GM23338 (cell line): ENCODE measurements around the gene LENG9. TPM values are rescaled to one million over a fixed set of nuclear protein-coding genes. Genes with fewer than 3 reads are reported as not detected.

Experiments used
- ATAC-seq: fragments of 200-7000 bp; cut with Tn5 transposase; 3 replicates; pipeline ENCODE4 v1.9.1; 2020
- DNase-seq: peaks from one replicate; pipeline ENCODE4 v3.0.0-alpha.2; 2015; ENCODE audit warnings: low spot score
- H2AFZ ChIP-seq: fragments of 200-600 bp; sonication (generic); 2 replicates; pipeline ENCODE4 v1.8.0; 2016; ENCODE audit warnings: antibody characterized with exemption, mild to moderate bottlenecking, moderate library complexity
- H3F3A ChIP-seq: fragments of 200-600 bp; sonication (generic); replicated peaks from 2 replicates; pipeline ENCODE4 v1.8.0; 2017; ENCODE audit warnings: antibody characterized with exemption, mixed run types, low read depth
- H3K27ac ChIP-seq: fragments of 200-600 bp; sonication (generic); 2 replicates; pipeline ENCODE4 v1.6.1; 2016; ENCODE audit warnings: low read depth
- H3K27me3 ChIP-seq: fragments of 200-600 bp; sonication (generic); 2 replicates; pipeline ENCODE4 v1.8.0; 2016; ENCODE audit warnings: mild to moderate bottlenecking, mixed run types, moderate library complexity; ENCODE audit not compliant: insufficient read depth
- H3K36me3 ChIP-seq: fragments of 200-600 bp; sonication (generic); 2 replicates; pipeline ENCODE4 v1.8.0; 2016; ENCODE audit warnings: mild to moderate bottlenecking; ENCODE audit not compliant: insufficient read depth
- H3K4me1 ChIP-seq: fragments of 200-600 bp; sonication (generic); 2 replicates; pipeline ENCODE4 v1.8.0; 2016; ENCODE audit warnings: mild to moderate bottlenecking, moderate library complexity; ENCODE audit not compliant: insufficient read depth
- H3K4me2 ChIP-seq: fragments of 200-600 bp; sonication (generic); 2 replicates; pipeline ENCODE4 v1.7.1; 2017; ENCODE audit warnings: mixed run types
- H3K4me3 ChIP-seq: fragments of 200-600 bp; sonication (generic); 2 replicates; pipeline ENCODE4 v1.6.1; 2016; ENCODE audit warnings: mixed run types
- H3K79me2 ChIP-seq: fragments of 200-600 bp; sonication (generic); replicated peaks from 2 replicates; pipeline ENCODE4 v1.8.0; 2017; ENCODE audit warnings: mild to moderate bottlenecking; ENCODE audit not compliant: insufficient read depth
- H3K9me2 ChIP-seq: fragments of 200-600 bp; sonication (generic); 2 replicates; pipeline ENCODE4 v1.8.0; 2017; ENCODE audit not compliant: insufficient read depth
- H4K20me1 ChIP-seq: fragments of 200-600 bp; sonication (generic); replicated peaks from 2 replicates; pipeline ENCODE4 v1.8.0; 2017; ENCODE audit warnings: mild to moderate bottlenecking; ENCODE audit not compliant: insufficient read depth
- H3K27ac Mint-ChIP-seq: 2 replicates; pipeline ENCODE4 v1.8.0; 2020; ENCODE audit warnings: inconsistent platforms, mild to moderate bottlenecking, moderate library complexity, mixed read lengths
- H3K27me3 Mint-ChIP-seq: 3 replicates; pipeline ENCODE4 v1.8.0; 2022; ENCODE audit warnings: low read depth, mild to moderate bottlenecking, moderate library complexity, mixed read lengths, inconsistent platforms; ENCODE audit not compliant: insufficient read depth, poor library complexity
- H3K36me3 Mint-ChIP-seq: 3 replicates; pipeline ENCODE4 v1.8.0; 2021; ENCODE audit warnings: low read depth, mild to moderate bottlenecking, inconsistent platforms, moderate library complexity, mixed read lengths
- H3K4me1 Mint-ChIP-seq: 3 replicates; pipeline ENCODE4 v1.8.0; 2020; ENCODE audit warnings: mild to moderate bottlenecking, inconsistent platforms, mixed read lengths
- H3K4me3 Mint-ChIP-seq: 3 replicates; pipeline ENCODE4 v1.8.0; 2021; ENCODE audit warnings: moderate library complexity, mild to moderate bottlenecking, inconsistent platforms, mixed read lengths
- H3K9me3 Mint-ChIP-seq: 3 replicates; pipeline ENCODE4 v1.8.0; 2020; ENCODE audit warnings: moderate library complexity, mild to moderate bottlenecking, inconsistent platforms, mixed read lengths
- CREB1 ChIP-seq: fragments of 250-450 bp; sonication (Bioruptor Pico); IDR thresholded peaks from 2 replicates; pipeline ENCODE4 v1.5.0; 2020; ENCODE audit warnings: low read depth, mild to moderate bottlenecking, moderate library complexity
- CTCF ChIP-seq, 2 experiments: fragments of 200-600 bp in 1 of 2; sonication (generic) in 1 of 2; conservative IDR thresholded peaks; 2 replicates each; pipeline versions ENCODE4 v1.5.1 to v1.6.1; 2016 to 2017; ENCODE audit warnings: antibody characterized with exemption in 2 of 2, low read depth in 2 of 2, mild to moderate bottlenecking in 2 of 2, moderate library complexity in 1 of 2
- ETS1 ChIP-seq: IDR thresholded peaks from 2 replicates; pipeline ENCODE4 v1.6.1; 2016; ENCODE audit warnings: antibody characterized with exemption
- EZH2 ChIP-seq: fragments of 200-600 bp; sonication (generic); IDR thresholded peaks from one replicate; pipeline ENCODE4 v1.8.0; 2017; ENCODE audit warnings: antibody characterized with exemption, mild to moderate bottlenecking, low read depth; ENCODE audit not compliant: unreplicated experiment
- EZH2phosphoT487 ChIP-seq: fragments of 200-600 bp; sonication (generic); IDR thresholded peaks from one replicate; pipeline ENCODE4 v1.8.1; 2018; ENCODE audit warnings: antibody characterized with exemption; ENCODE audit not compliant: unreplicated experiment
- JUNB ChIP-seq: IDR thresholded peaks from one replicate; pipeline ENCODE4 v1.6.1; 2016; ENCODE audit warnings: antibody characterized with exemption; ENCODE audit not compliant: unreplicated experiment
- NANOG ChIP-seq: IDR thresholded peaks from 2 replicates; pipeline ENCODE4 v1.6.1; 2016; ENCODE audit warnings: antibody characterized with exemption, borderline replicate concordance
- REST ChIP-seq: IDR thresholded peaks from one replicate; pipeline ENCODE4 v1.6.1; 2018; ENCODE audit warnings: antibody characterized with exemption; ENCODE audit not compliant: unreplicated experiment
- STAT1 ChIP-seq: IDR thresholded peaks from one replicate; pipeline ENCODE4 v1.6.1; 2016; ENCODE audit warnings: antibody characterized with exemption; ENCODE audit not compliant: unreplicated experiment
- ZNF331 ChIP-seq: fragments of 250-450 bp; sonication (Bioruptor Pico); IDR thresholded peaks from 2 replicates; pipeline ENCODE4 v1.5.0; 2020; ENCODE audit warnings: low read depth, mild to moderate bottlenecking, moderate library complexity
- ZNF462 ChIP-seq: fragments of 250-450 bp; sonication (Bioruptor Pico); IDR thresholded peaks from 2 replicates; pipeline ENCODE4 v1.5.0; 2020; ENCODE audit warnings: mild to moderate bottlenecking, moderate library complexity
- polyA plus RNA-seq: library from polyadenylated mRNA; unstranded; fragments of >200 nt; fragmentation: Nextera tagmentation; extraction: Ambion mirVana; gene quantifications from 2 replicates; pipeline ENCODE4 v1.2.1, GENCODE V29; 2016
- total RNA-seq: library from RNA; depleted of rRNA; stranded (reverse); fragments of >200 nt; shearing (Covaris generic); gene quantifications from 2 replicates; pipeline ENCODE4 v1.2.3, GENCODE V29; 2014

Gene LENG9
- total and polyA plus RNA-seq, 2 experiments from 2014 or later, result 0.26 to 6.4 TPM

- TF ChIP-seq JUNB (no peak), ETS1 (no peak), NANOG (no peak), ZNF462 (CRISPR knock-in tag) (no peak)
These were observed 26.8 kb downstream of the LENG9 start (continued) for GRCh38 chr19:54436628-54437252.

GRCh38 chr19:54436031-54436523 lies 27.5 kb downstream of the LENG9 start:
- peaks cover 1% of the 10 kb centered on the region; the same call in 1 of the 2 replicates for H3K79me2 ChIP-seq
- Mint-ChIP-seq H3K4me1 (peaks cover 48% of the 10 kb centered on the region), H3K9me3 (no peaks in the 10 kb centered on the region; the same call in 2 of the 3 replicates), H3K36me3 (peaks cover 15% of the 10 kb centered on the region), H3K4me3 (peak overlapping the region; percentile 45; the same call in 2 of the 3 replicates), H3K27me3 (peaks cover 31% of the 10 kb centered on the region), H3K27ac (no peak overlapping the region; the same call in 1 of the 2 replicates)
- H3K36me3 ChIP-seq, result no peaks in the 10 kb centered on the region
- H3K27me3 ChIP-seq, result 0 out of 2 replicates have a peak, but pooled peaks cover 3% of the 10 kb centered on the region
- H2AFZ ChIP-seq, result no peak overlapping the region
- peak; percentile 47 for ATAC-seq
- TF ChIP-seq CREB1 (CRISPR knock-in tag), result no peak
- no peak for TF ChIP-seq EZH2phosphoT487
- peak in 1 of 2 experiments; percentile 15; a peak in 1 of 4 replicates for TF ChIP-seq CTCF (conservative IDR thresholded peaks at IDR 0.05; ENCODE audit: low read depth in 2 of 2)
- TF ChIP-seq STAT1, result no peak
- TF ChIP-seq REST, result no peak
- no peak for TF ChIP-seq EZH2
- TF ChIP-seq ZNF331, result no peak
- no peak for TF ChIP-seq NANOG
- peaks cover 25% of the 10 kb centered on the region for H3K4me1 ChIP-seq
- no peaks in the 10 kb centered on the region for H3K9me2 ChIP-seq
- peak overlapping the region; percentile 78 for H3K4me2 ChIP-seq
- H3K27ac ChIP-seq, result no peak overlapping the region
- peaks cover 8% of the 10 kb centered on the region for H4K20me1 ChIP-seq
- H3F3A ChIP-seq, result 0 out of 2 replicates have a peak, but pooled peaks cover 4% of the 10 kb centered on the region
- peak overlapping the region; percentile 49 for H3K4me3 ChIP-seq
- DNase-seq, result peak; percentile 55
